ENCODE results near the gene WFS1. TPM values are rescaled to one million over a fixed set of nuclear protein-coding genes. Genes with fewer than 3 reads are reported as not detected.

Gene WFS1
- total RNA-seq, 1 experiment from 2014 or later: 21.5 TPM

DNA sequence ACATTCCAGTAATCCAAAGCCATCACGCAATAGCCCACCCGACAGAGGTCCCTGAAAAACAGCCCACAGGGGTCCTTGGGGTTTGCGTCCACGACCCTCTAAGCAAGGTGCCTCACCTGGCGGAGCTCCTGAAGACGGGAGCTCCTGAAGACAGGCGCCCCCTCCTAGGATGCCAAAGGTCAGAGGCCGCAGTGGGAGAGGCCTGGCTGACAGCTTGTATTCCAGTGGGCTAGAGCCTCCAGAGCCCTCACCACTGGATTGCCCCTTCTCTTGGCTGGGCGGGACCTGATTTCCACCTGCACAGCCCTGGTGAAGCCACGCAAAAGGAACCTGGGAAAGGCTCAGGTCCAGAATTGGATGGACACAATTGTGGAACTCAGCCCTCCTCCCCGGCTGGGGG is 29.7 kb upstream of the WFS1 start:
- peaks cover 0 to 10% of the 10 kb centered on the region in 2 experiments; a peak in 1 of 4 replicates for H3K9me3 ChIP-seq (ENCODE audit: control insufficient read depth in 1 of 2, insufficient read depth in 1 of 2, low read depth in 1 of 2, low read length in 2 of 2)
- intact Hi-C loops (cut with micrococcal nuclease): no loop called here
- no peak overlapping the region for H3K9ac ChIP-seq (ENCODE audit: low read length)
- no peak overlapping the region for H2AFZ ChIP-seq (ENCODE audit: low read depth, low read length, poor library complexity, severe bottlenecking)
- CTCF ChIA-PET: no interaction called here
- H3K79me2 ChIP-seq (ENCODE audit: insufficient read depth, low read length): no peaks in the 10 kb centered on the region
- DNase-seq (ENCODE audit: low read depth, low spot score) (no peak), ATAC-seq (no peak)
- no peaks in the 10 kb centered on the region for H3K27me3 ChIP-seq (ENCODE audit: insufficient read depth, low read length)
- POLR2A ChIA-PET: no interaction called here
- no peaks in the 10 kb centered on the region for H4K20me1 ChIP-seq (ENCODE audit: insufficient read depth)
- H3K36me3 ChIP-seq (ENCODE audit: control insufficient read depth in 1 of 2, insufficient read depth in 2 of 2, low read length in 2 of 2): no peaks in the 10 kb centered on the region
- BruUV-seq (replicated peaks): no TSS peak
- no peaks in the 10 kb centered on the region for H3K9me2 ChIP-seq (ENCODE audit: insufficient read depth)
- no peak overlapping the region for H3K4me3 ChIP-seq (replicated peaks in 1 of 2; ENCODE audit: low read depth in 1 of 2, low read length in 2 of 2)
- TF ChIP-seq, protein P1, sequence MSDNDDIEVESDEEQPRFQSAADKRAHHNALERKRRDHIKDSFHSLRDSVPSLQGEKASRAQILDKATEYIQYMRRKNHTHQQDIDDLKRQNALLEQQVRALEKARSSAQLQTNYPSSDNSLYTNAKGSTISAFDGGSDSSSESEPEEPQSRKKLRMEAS (IDR thresholded peaks at IDR 0.05): no peak
- TF ChIP-seq ELF1 (IDR thresholded peaks at IDR 0.05; ENCODE audit: borderline replicate concordance, low read depth) (no peak), ZNF274 (IDR thresholded peaks at IDR 0.05; ENCODE audit: low read depth, low read length) (no peak)
- TF ChIP-seq, protein P2, sequence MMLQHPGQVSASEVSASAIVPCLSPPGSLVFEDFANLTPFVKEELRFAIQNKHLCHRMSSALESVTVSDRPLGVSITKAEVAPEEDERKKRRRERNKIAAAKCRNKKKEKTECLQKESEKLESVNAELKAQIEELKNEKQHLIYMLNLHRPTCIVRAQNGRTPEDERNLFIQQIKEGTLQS (IDR thresholded peaks at IDR 0.05): no peak
- TF ChIP-seq, protein P3, sequence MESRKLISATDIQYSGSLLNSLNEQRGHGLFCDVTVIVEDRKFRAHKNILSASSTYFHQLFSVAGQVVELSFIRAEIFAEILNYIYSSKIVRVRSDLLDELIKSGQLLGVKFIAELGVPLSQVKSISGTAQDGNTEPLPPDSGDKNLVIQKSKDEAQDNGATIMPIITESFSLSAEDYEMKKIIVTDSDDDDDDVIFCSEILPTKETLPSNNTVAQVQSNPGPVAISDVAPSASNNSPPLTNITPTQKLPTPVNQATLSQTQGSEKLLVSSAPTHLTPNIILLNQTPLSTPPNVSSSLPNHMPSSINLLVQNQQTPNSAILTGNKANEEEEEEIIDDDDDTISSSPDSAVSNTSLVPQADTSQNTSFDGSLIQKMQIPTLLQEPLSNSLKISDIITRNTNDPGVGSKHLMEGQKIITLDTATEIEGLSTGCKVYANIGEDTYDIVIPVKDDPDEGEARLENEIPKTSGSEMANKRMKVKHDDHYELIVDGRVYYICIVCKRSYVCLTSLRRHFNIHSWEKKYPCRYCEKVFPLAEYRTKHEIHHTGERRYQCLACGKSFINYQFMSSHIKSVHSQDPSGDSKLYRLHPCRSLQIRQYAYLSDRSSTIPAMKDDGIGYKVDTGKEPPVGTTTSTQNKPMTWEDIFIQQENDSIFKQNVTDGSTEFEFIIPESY (IDR thresholded peaks at IDR 0.05; ENCODE audit: extremely low read depth, insufficient replicate concordance, low read length): no peak
- H3K27ac ChIP-seq (ENCODE audit: low read depth, low read length): no peak overlapping the region
- no peak overlapping the region for H3K4me2 ChIP-seq (ENCODE audit: low read length)
- no peaks in the 10 kb centered on the region for H3K4me1 ChIP-seq (ENCODE audit: control insufficient read depth in 1 of 2, insufficient read depth in 2 of 2, low read length in 2 of 2)
- RAD21 ChIA-PET (ENCODE audit: low non-redundant PET in 1 of 2, low total read pairs in 2 of 2, uncharacterized antibody in 2 of 2, unreplicated experiment in 2 of 2): no interaction called here

Measured in HCT116 (cell line).